Measurements from ENCODE around the gene MED27. TPM values are rescaled to one million over a fixed set of nuclear protein-coding genes. Genes with fewer than 3 reads are reported as not detected.

MED27 gene
- polyA plus RNA-seq (ENCODE audit: insufficient read length): 20.1 TPM
- long read RNA-seq, donor 1, transcript MED27-201 (8 exons, 1,431 nt): major isoform, 14 of 15 reads
- long read RNA-seq, donor 1, partial matches to known transcripts: 0 of 15 reads
- long read RNA-seq, donor 1, other reads (novel, unspliced or antisense): 0 of 15 reads
- long read RNA-seq, donor 2, transcript MED27-201 (8 exons, 1,431 nt): major isoform, 12 of 13 reads
- long read RNA-seq, donor 2, partial matches to known transcripts: 0 of 13 reads
- long read RNA-seq, donor 2, other reads (novel, unspliced or antisense): 0 of 13 reads
- long read RNA-seq, donor 3, transcript MED27-201 (8 exons, 1,431 nt): major isoform, 9 of 9 reads
- long read RNA-seq, donor 3, partial matches to known transcripts: 0 of 9 reads
- long read RNA-seq, donor 3, other reads (novel, unspliced or antisense): 0 of 9 reads
- long read RNA-seq, donor 4: 0 reads
- long read RNA-seq, donor 5, transcript MED27-201 (8 exons, 1,431 nt): major isoform, 18 of 32 reads
- long read RNA-seq, donor 5, partial matches to known transcripts: 5 of 32 reads
- long read RNA-seq, donor 5, other reads (novel, unspliced or antisense): 8 of 32 reads
- long read RNA-seq, donor 6, transcript MED27-201 (8 exons, 1,431 nt): major isoform, 8 of 9 reads
- long read RNA-seq, donor 6, partial matches to known transcripts: 0 of 9 reads
- long read RNA-seq, donor 6, other reads (novel, unspliced or antisense): 0 of 9 reads
- long read RNA-seq, donor 7, transcript MED27-201 (8 exons, 1,431 nt): major isoform, 11 of 11 reads
- long read RNA-seq, donor 7, partial matches to known transcripts: 0 of 11 reads
- long read RNA-seq, donor 7, other reads (novel, unspliced or antisense): 0 of 11 reads
- long read RNA-seq, donor 8, partial matches to known transcripts: 0 of 4 reads
- long read RNA-seq, donor 8, other reads (novel, unspliced or antisense): 0 of 4 reads

- peak; percentile 91 for DNase-seq
Measured at GRCh38 chr9:132079391-132080091, at the start of gene MED27. Gene MED27, minus strand, starts transcription at chr9:132079867. Its CDS starts 23 bp downstream, at chr9:132079844.

- DNase-seq: peak; percentile 1
Measured at GRCh38 chr9:132127888-132128534, 48.3 kb upstream of the MED27 start.

GRCh38 chr9:132126680-132127236 lies 47.1 kb upstream of the MED27 start:
- no peak for DNase-seq

GRCh38 chr9:132125944-132126679 lies 46.4 kb upstream of the MED27 start:
- no peak for DNase-seq

GRCh38 chr9:132125361-132125760 lies 45.7 kb upstream of the MED27 start:
- DNase-seq: no peak

- DNase-seq: no peak
Measured at GRCh38 chr9:132124800-132125199, 45.1 kb upstream of the MED27 start.

- DNase-seq: no peak
Measured at GRCh38 chr9:132121021-132121420, 41.4 kb upstream of the MED27 start.

- DNase-seq: no peak
Measured at GRCh38 chr9:132117694-132118093, 38.0 kb upstream of the MED27 start.

- DNase-seq: no peak
Measured at GRCh38 chr9:132116583-132116982, 36.9 kb upstream of the MED27 start.

- peak; percentile 72 for DNase-seq
Measured at GRCh38 chr9:132114102-132114707, 34.5 kb upstream of the MED27 start.

- no peak for DNase-seq
Measured at GRCh38 chr9:132109291-132109690, 29.6 kb upstream of the MED27 start.

- no peak for DNase-seq
Measured at GRCh38 chr9:132108728-132109127, 29.1 kb upstream of the MED27 start.

GRCh38 chr9:132099741-132100407 lies 20.2 kb upstream of the MED27 start:
- DNase-seq: no peak

GRCh38 chr9:132099167-132099566 lies 19.5 kb upstream of the MED27 start:
- DNase-seq: no peak

- no peak for DNase-seq
Measured at GRCh38 chr9:132094314-132094791, 14.7 kb upstream of the MED27 start.

- no peak for DNase-seq
Measured at GRCh38 chr9:132090771-132091170, 11.1 kb upstream of the MED27 start.

- no peak for DNase-seq
Measured at GRCh38 chr9:132087438-132088030, 7.9 kb upstream of the MED27 start.

- DNase-seq: no peak
Measured at GRCh38 chr9:132082188-132082587, 2.5 kb upstream of the MED27 start.
